BE2C (cell line): ENCODE results near the gene ZNF644.
"Not testable (repeated sequence)": the region's sequence is repeated elsewhere in the genome, so short reads cannot be mapped to it uniquely, and the experiment has no call there.

ENCODE experiments used
- DNase-seq: peaks from one replicate; pipeline ENCODE4 v3.0.0-alpha.2; 2020
- H3K27me3 ChIP-seq: fragments of 250-450 bp; sonication (Bioruptor Pico); 2 replicates; pipeline ENCODE4 v1.5.1; 2020; ENCODE audit warnings: mild to moderate bottlenecking
- H3K36me3 ChIP-seq: fragments of 250-450 bp; sonication (Bioruptor Pico); 2 replicates; pipeline ENCODE4 v1.5.1; 2020; ENCODE audit warnings: mild to moderate bottlenecking
- H3K4me1 ChIP-seq: fragments of 250-450 bp; sonication (Bioruptor Pico); 2 replicates; pipeline ENCODE4 v1.5.1; 2020
- H3K4me3 ChIP-seq: 2 replicates; pipeline ENCODE4 v1.5.1; 2011; ENCODE audit warnings: low read depth, low read length
- H3K9me3 ChIP-seq: fragments of 250-450 bp; sonication (Bioruptor Pico); 2 replicates; pipeline ENCODE4 v1.5.1; 2020
- TF ChIP-seq, protein P1 (sequence below): IDR thresholded peaks from 2 replicates; pipeline ENCODE4 v1.5.1; 2012; ENCODE audit warnings: mild to moderate bottlenecking, low read depth, low read length

Gene ZNF644

GRCh38 chr1:90911353-90911752 lies 110.5 kb downstream of the ZNF644 start:
- no peak for DNase-seq
- Histone ChIP-seq H3K4me3 (no peak overlapping the region), H3K36me3 (no peaks in the 10 kb centered on the region), H3K4me1 (no peaks in the 10 kb centered on the region), H3K9me3 (no peaks in the 10 kb centered on the region), H3K27me3 (no peaks in the 10 kb centered on the region)
- TF ChIP-seq, protein P1, sequence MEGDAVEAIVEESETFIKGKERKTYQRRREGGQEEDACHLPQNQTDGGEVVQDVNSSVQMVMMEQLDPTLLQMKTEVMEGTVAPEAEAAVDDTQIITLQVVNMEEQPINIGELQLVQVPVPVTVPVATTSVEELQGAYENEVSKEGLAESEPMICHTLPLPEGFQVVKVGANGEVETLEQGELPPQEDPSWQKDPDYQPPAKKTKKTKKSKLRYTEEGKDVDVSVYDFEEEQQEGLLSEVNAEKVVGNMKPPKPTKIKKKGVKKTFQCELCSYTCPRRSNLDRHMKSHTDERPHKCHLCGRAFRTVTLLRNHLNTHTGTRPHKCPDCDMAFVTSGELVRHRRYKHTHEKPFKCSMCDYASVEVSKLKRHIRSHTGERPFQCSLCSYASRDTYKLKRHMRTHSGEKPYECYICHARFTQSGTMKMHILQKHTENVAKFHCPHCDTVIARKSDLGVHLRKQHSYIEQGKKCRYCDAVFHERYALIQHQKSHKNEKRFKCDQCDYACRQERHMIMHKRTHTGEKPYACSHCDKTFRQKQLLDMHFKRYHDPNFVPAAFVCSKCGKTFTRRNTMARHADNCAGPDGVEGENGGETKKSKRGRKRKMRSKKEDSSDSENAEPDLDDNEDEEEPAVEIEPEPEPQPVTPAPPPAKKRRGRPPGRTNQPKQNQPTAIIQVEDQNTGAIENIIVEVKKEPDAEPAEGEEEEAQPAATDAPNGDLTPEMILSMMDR, result no peak

- Histone ChIP-seq H3K9me3 (no peaks in the 10 kb centered on the region), H3K4me3 (no peak overlapping the region), H3K27me3 (no peaks in the 10 kb centered on the region), H3K36me3 (no peaks in the 10 kb centered on the region), H3K4me1 (no peaks in the 10 kb centered on the region)
- TF ChIP-seq, protein P1, result no peak
- no peak for DNase-seq
Observed at GRCh38 chr1:90902672-90903071, 119.2 kb downstream of the ZNF644 start.

GRCh38 chr1:90899263-90899662 lies 122.6 kb downstream of the ZNF644 start:
- no peaks in the 10 kb centered on the region for H3K9me3 ChIP-seq
- H3K27me3 ChIP-seq, result no peaks in the 10 kb centered on the region
- H3K36me3 ChIP-seq, result no peaks in the 10 kb centered on the region
- H3K4me3 ChIP-seq, result no peak overlapping the region
- TF ChIP-seq, protein P1, result no peak
- no peaks in the 10 kb centered on the region for H3K4me1 ChIP-seq
- DNase-seq, result no peak

GRCh38 chr1:90893679-90894078 lies 128.2 kb downstream of the ZNF644 start:
- not testable (repeated sequence) for H3K4me3 ChIP-seq, H3K4me1 ChIP-seq, H3K36me3 ChIP-seq, H3K9me3 ChIP-seq, DNase-seq, H3K27me3 ChIP-seq

GRCh38 chr1:90892884-90893283 lies 129.0 kb downstream of the ZNF644 start:
- not testable (repeated sequence) for H3K27me3 ChIP-seq, H3K4me3 ChIP-seq, DNase-seq, H3K4me1 ChIP-seq, H3K9me3 ChIP-seq, H3K36me3 ChIP-seq

GRCh38 chr1:90892196-90892595 lies 129.6 kb downstream of the ZNF644 start:
- not testable (repeated sequence) for H3K4me3 ChIP-seq, H3K27me3 ChIP-seq, H3K36me3 ChIP-seq, H3K9me3 ChIP-seq, DNase-seq, H3K4me1 ChIP-seq

GRCh38 chr1:90891756-90892155 lies 130.1 kb downstream of the ZNF644 start:
- H3K4me1 ChIP-seq, H3K4me3 ChIP-seq, H3K36me3 ChIP-seq, H3K27me3 ChIP-seq, DNase-seq, H3K9me3 ChIP-seq: not testable (repeated sequence)

DNA sequence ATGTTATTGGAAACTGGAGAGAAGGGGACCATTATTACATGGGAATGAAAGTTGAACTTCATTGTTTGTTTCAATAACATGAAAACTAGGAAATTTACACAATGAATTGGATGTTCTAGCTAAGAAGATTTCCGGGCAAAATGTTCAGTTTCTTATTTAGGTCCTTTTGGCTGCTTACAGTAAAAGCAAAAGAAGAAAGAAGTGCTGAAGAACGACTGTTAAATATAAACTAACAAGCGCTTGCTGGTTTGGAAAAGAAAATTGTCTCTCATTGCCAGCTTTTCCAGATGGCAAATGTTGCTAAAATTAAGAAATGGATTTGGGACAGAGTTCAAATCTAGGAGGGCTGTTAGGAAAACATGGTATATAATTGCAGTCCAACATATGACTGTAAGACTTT lies 139.6 kb downstream of the ZNF644 start:
- Histone ChIP-seq H3K4me1 (no peaks in the 10 kb centered on the region), H3K4me3 (no peak overlapping the region), H3K27me3 (no peaks in the 10 kb centered on the region), H3K36me3 (no peaks in the 10 kb centered on the region), H3K9me3 (no peaks in the 10 kb centered on the region)
- DNase-seq, result no peak
- TF ChIP-seq, protein P1, result no peak
